ENCODE results near the gene PIP4K2C. TPM values are rescaled to one million over a fixed set of nuclear protein-coding genes. Genes with fewer than 3 reads are reported as not detected.
A peak's percentile ranks its signal among the peaks of the same experiment; 100 is the strongest.

Gene PIP4K2C
- total and polyA plus RNA-seq, 10 of the 15 experiments (the other 5 are each of a cell fraction or from before 2014, with no cell fraction given) = 4.8 to 25.1 (median 14.9) TPM

GRCh38 chr12:57632958-57633840 lies 42.2 kb downstream of the PIP4K2C start, which contains the start of gene B4GALNT1:
B4GALNT1 (minus strand) TSS chr12:57633201; CDS start chr12:57632132, 1,069 bp downstream.
- H3K9ac ChIP-seq (ENCODE audit: control insufficient read depth, insufficient read depth, low read length) = no peak within 1 kb of the TSS
- H3K9me3 ChIP-seq (replicated peaks; ENCODE audit: control insufficient read depth, insufficient read depth, low read length) = no peaks in the 10 kb centered on the region
- RAD21 ChIA-PET (ENCODE audit: unreplicated experiment) = interaction anchor here (0.6 to 1.0 kb wide), 4 partner anchors 28 to 53 kb away, joined by 3 to 4 read pairs (median 3); no protein-coding TSS in a partner anchor
- CTCF ChIA-PET = interaction anchor here (0.6 to 2.5 kb wide), 7 partner anchors 9 to 175 kb away, joined by 3 to 32 read pairs (median 5); no protein-coding TSS in a partner anchor
- peak within 1 kb of the TSS; percentile 49; the same call in 1 of the 2 replicates for H3K4me3 ChIP-seq
- H3K4me2 ChIP-seq (ENCODE audit: control insufficient read depth, insufficient read depth) = peak within 1 kb of the TSS; percentile 87
- intact Hi-C loops (cut with micrococcal nuclease; ENCODE audit: unreplicated experiment) (loop anchor here (1.0 kb wide), 1 partner anchor 50 kb away; no protein-coding TSS in a partner anchor), in situ Hi-C loops (cut with MboI) (no loop called here)
- 2% methylated on average over 58 of the region's 58 CpGs for WGBS (ENCODE audit: insufficient coverage, insufficient replicate concordance, low lambda C conversion rate, missing lambda C conversion rate)
- no peak within 1 kb of the TSS for H3K27ac ChIP-seq (ENCODE audit: control insufficient read depth, insufficient read depth)
- FAIRE-seq = no peak
- H3K79me2 ChIP-seq (ENCODE audit: control insufficient read depth, insufficient read depth, low read length) = no peaks in the 10 kb centered on the region
- BruUV-seq (replicated peaks) = no TSS peak
- H3K27me3 ChIP-seq (replicated peaks in 1 of 2; ENCODE audit: control insufficient read depth in 2 of 2, insufficient read depth in 2 of 2, low read length in 1 of 2) = peaks cover 15% of the 10 kb centered on the region in 2 experiments
- SMC1A ChIA-PET (ENCODE audit: uncharacterized antibody, unreplicated experiment) = interaction anchor here (0.6 to 1.6 kb wide), 6 partner anchors 48 to 231 kb away, joined by 3 to 7 read pairs (median 4); no protein-coding TSS in a partner anchor
- H3K4me1 ChIP-seq (ENCODE audit: control insufficient read depth, insufficient read depth, low read length) = no peaks in the 10 kb centered on the region
- POLR2A ChIA-PET = no interaction called here
- H3K36me3 ChIP-seq (ENCODE audit: control insufficient read depth in 2 of 2, insufficient read depth in 2 of 2, low read length in 1 of 2) = no peaks in the 10 kb centered on the region
- peak; percentile 95 for ATAC-seq
- peak within 1 kb of the TSS; percentile 63 for H2AFZ ChIP-seq (ENCODE audit: control insufficient read depth, low read depth, low read length)
- DNase-seq (ENCODE audit: low read depth, low spot score) = no peak
- H4K20me1 ChIP-seq (ENCODE audit: control insufficient read depth, insufficient read depth) = no peaks in the 10 kb centered on the region
- TF ChIP-seq KLF5 (IDR thresholded peaks at IDR 0.05; ENCODE audit: partially characterized antibody) (no peak), RB1 (IDR thresholded peaks at IDR 0.05; ENCODE audit: borderline replicate concordance) (peak; percentile 70; the same call in 1 of the 2 replicates), POU2F2 (IDR thresholded peaks at IDR 0.05; ENCODE audit: borderline replicate concordance, low read depth, low read length) (no peak), NFXL1 (IDR thresholded peaks at IDR 0.05; ENCODE audit: borderline replicate concordance) (no peak), NFYA (IDR thresholded peaks at IDR 0.05; ENCODE audit: borderline replicate concordance, low read depth, low read length) (no peak), SPI1 (IDR thresholded peaks at IDR 0.05; ENCODE audit: borderline replicate concordance, insufficient read depth, low read depth, low read length) (no peak), CHD4 (IDR thresholded peaks at IDR 0.05) (no peak), E4F1 (IDR thresholded peaks at IDR 0.05; ENCODE audit: borderline replicate concordance, partially characterized antibody) (no peak), TCF3 (IDR thresholded peaks at IDR 0.05; ENCODE audit: borderline replicate concordance, insufficient read depth, low read depth, low read length) (no peak), E2F4 (IDR thresholded peaks at IDR 0.05; ENCODE audit: low read depth, low read length) (no peak), NR2C2 (IDR thresholded peaks at IDR 0.05; ENCODE audit: borderline replicate concordance, control insufficient read depth, insufficient read length, low read depth) (no peak), MLLT1 (IDR thresholded peaks at IDR 0.05) (no peak), ZNF207 (IDR thresholded peaks at IDR 0.05; ENCODE audit: borderline replicate concordance) (no peak), SP1 (IDR thresholded peaks at IDR 0.05; ENCODE audit: low read depth, low read length) (no peak), FOS (IDR thresholded peaks at IDR 0.05; ENCODE audit: borderline replicate concordance, extremely low read depth, insufficient read length) (no peak)
- TF ChIP-seq, protein P1, sequence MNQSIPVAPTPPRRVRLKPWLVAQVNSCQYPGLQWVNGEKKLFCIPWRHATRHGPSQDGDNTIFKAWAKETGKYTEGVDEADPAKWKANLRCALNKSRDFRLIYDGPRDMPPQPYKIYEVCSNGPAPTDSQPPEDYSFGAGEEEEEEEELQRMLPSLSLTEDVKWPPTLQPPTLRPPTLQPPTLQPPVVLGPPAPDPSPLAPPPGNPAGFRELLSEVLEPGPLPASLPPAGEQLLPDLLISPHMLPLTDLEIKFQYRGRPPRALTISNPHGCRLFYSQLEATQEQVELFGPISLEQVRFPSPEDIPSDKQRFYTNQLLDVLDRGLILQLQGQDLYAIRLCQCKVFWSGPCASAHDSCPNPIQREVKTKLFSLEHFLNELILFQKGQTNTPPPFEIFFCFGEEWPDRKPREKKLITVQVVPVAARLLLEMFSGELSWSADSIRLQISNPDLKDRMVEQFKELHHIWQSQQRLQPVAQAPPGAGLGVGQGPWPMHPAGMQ (IDR thresholded peaks at IDR 0.05; ENCODE audit: borderline replicate concordance) = no peak
